T-helper 1 cell treated with Interleukin-12 subunit alpha and Interleukin-12 subunit beta and Interleukin-4 antibody, amounts not matched to agents 30 μg/mL and 1 μg/mL, for 36 hours (primary cell): ENCODE results near the gene RRAS2.
"Not testable (repeated sequence)": the region's sequence is repeated elsewhere in the genome, so short reads cannot be mapped to it uniquely, and the experiment has no call there.

Experiments
- H3K27ac Mint-ChIP-seq: one replicate; pipeline ENCODE4 v1.8.0; 2021; ENCODE audit warnings: mild to moderate bottlenecking, mixed read lengths
- H3K27me3 Mint-ChIP-seq: one replicate; pipeline ENCODE4 v1.8.0; 2021; ENCODE audit warnings: low read depth, mixed read lengths
- H3K36me3 Mint-ChIP-seq: one replicate; pipeline ENCODE4 v1.8.0; 2021; ENCODE audit warnings: low read depth, mixed read lengths
- H3K4me1 Mint-ChIP-seq: one replicate; pipeline ENCODE4 v1.8.0; 2021; ENCODE audit warnings: low read depth, mixed read lengths
- H3K4me3 Mint-ChIP-seq: one replicate; pipeline ENCODE4 v1.8.0; 2021; ENCODE audit warnings: mild to moderate bottlenecking, moderate library complexity, mixed read lengths
- H3K9me3 Mint-ChIP-seq: one replicate; pipeline ENCODE4 v1.8.0; 2021; ENCODE audit warnings: mixed read lengths

Gene RRAS2

DNA sequence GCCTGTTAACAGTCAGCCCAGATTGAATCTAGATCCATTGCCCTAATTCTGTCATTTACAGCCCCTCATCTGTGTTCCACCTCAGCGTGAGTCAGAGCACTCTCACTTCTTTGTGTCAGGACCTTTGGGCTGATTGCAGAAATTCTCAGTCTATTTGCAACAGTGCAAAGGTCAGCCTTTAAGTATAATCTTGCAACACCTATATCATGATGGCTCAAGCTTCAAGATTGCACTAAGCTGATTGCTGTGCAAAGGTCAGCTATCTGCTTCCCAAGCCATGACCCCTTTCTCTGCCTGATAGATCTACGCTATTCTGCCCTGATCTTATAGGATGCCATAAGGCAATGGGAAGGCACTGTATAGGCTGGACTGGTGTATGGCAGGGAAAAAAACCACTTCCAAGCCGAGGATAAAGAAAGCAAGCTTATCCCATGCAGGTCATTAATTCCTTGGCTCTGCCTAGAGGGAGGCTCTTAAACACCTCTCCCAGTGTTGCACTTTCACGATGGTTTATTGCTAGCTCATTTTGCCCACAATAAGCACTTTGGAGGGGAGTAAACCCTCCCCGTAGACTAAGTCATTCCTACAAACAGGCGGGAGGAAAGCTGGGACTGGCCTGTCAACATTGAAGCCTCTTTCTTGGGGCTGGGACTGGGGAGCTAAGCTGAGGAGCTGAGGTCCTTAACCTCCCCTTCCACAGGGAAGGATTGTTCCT, 100.6 kb downstream of the RRAS2 start:
- Mint-ChIP-seq H3K27ac (no peak overlapping the region), H3K9me3 (no peaks in the 10 kb centered on the region), H3K27me3 (peaks cover 3% of the 10 kb centered on the region), H3K4me1 (no peaks in the 10 kb centered on the region), H3K4me3 (no peak overlapping the region), H3K36me3 (no peaks in the 10 kb centered on the region)

GRCh38 chr11:14255238-14255534, 103.8 kb downstream of the RRAS2 start:
- Mint-ChIP-seq H3K36me3 (no peaks in the 10 kb centered on the region), H3K4me1 (no peaks in the 10 kb centered on the region), H3K27ac (no peak overlapping the region), H3K9me3 (no peaks in the 10 kb centered on the region), H3K4me3 (no peak overlapping the region), H3K27me3 (peaks cover 13% of the 10 kb centered on the region)

- H3K36me3 Mint-ChIP-seq: no peaks in the 10 kb centered on the region
- no peak overlapping the region for H3K27ac Mint-ChIP-seq
- peaks cover 17% of the 10 kb centered on the region for H3K27me3 Mint-ChIP-seq
- H3K4me1 Mint-ChIP-seq: no peaks in the 10 kb centered on the region
- no peaks in the 10 kb centered on the region for H3K9me3 Mint-ChIP-seq
- H3K4me3 Mint-ChIP-seq: no peak overlapping the region
Observed at GRCh38 chr11:14254533-14255237, 104.3 kb downstream of the RRAS2 start.

DNA sequence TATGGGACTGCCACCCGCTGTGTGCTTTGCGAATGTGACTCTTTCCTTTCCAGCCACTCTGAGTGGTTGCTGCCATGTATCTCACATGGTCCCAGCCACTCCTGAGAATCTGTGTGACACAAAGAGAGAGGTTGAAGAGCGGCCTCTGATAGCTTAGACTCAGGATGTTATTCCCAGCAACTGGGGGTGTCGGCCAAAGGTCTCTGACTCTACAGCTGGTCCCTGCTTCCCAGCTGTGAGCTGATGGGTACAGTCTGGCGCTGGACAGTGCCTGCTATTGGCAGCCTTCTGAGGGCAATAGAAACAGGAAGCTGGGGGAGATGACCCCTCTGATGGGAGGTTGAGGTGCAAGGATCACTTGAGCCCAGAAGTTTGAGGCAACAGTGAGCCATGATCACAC, 105.1 kb downstream of the RRAS2 start:
- Mint-ChIP-seq H3K9me3 (no peaks in the 10 kb centered on the region), H3K4me1 (peaks cover 6% of the 10 kb centered on the region), H3K27ac (no peak overlapping the region), H3K36me3 (no peaks in the 10 kb centered on the region), H3K27me3 (peaks cover 23% of the 10 kb centered on the region), H3K4me3 (no peak overlapping the region)

DNA sequence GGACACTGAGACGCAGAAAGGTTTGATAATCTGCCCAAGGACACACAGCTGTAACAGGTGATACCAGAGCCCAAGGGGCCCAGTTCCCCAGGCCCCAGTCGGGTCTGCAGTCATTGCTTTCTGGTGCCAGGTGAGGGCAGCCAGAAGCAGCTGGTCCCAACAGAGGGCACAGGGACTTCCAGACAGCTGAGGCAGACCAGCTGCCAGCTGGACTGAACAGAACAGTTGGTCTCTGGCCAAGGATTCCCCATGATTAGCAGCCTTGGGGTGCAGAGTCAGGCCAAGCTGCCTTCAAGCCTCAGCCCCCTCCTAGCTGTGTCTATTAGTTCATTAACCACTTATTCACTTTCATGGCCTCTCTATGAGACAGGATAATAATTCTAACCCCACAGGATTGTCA, 105.6 kb downstream of the RRAS2 start:
- H3K36me3 Mint-ChIP-seq: no peaks in the 10 kb centered on the region
- H3K27ac Mint-ChIP-seq: no peak overlapping the region
- no peaks in the 10 kb centered on the region for H3K9me3 Mint-ChIP-seq
- H3K4me3 Mint-ChIP-seq: no peak overlapping the region
- peaks cover 27% of the 10 kb centered on the region for H3K27me3 Mint-ChIP-seq
- peaks cover 10% of the 10 kb centered on the region for H3K4me1 Mint-ChIP-seq

DNA sequence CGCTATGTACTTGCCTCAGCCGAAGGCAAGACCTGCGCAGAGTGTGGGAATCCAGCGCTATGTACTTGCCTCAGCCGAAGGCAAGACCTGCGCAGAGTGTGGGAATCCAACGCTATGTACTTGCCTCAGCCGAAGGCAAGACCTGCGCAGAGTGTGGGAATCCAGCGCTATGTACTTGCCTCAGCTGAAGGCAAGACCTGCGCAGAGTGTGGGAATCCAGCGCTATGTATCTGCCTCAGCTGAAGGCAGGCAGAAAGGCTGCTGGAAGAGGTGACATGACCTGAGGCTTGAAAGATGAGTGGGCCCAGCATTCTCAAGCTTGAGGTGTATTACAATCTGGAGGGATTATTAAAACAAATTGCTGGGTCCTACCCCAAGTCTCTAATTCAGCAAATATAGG, 106.5 kb downstream of the RRAS2 start:
- not testable (repeated sequence) for H3K27ac Mint-ChIP-seq, H3K9me3 Mint-ChIP-seq, H3K36me3 Mint-ChIP-seq, H3K4me3 Mint-ChIP-seq
- Mint-ChIP-seq H3K4me1 (peaks cover 19% of the 10 kb centered on the region), H3K27me3 (peaks cover 34% of the 10 kb centered on the region)

DNA sequence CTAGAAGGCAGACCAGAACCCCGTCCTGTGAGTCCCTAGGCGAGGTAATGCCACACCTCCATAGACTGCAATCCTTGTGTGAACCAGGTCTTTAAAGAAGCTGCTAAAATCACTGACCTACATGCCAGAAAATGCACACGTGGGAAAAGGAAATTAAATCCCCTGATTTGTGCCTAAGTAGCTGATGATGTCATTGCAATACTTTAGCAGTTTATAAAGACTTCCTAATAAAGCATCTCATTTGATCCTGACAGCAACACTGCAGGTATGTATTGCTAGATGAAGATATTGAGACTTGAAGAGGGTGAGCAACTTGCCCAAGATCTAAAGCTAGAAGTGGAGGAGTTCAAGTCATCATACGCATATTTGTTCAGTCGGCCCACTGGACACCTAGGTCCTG, 107.2 kb downstream of the RRAS2 start:
- Mint-ChIP-seq H3K27me3 (peaks cover 40% of the 10 kb centered on the region), H3K4me1 (peaks cover 22% of the 10 kb centered on the region), H3K9me3 (no peaks in the 10 kb centered on the region), H3K4me3 (no peak overlapping the region), H3K36me3 (no peaks in the 10 kb centered on the region), H3K27ac (no peak overlapping the region)

DNA sequence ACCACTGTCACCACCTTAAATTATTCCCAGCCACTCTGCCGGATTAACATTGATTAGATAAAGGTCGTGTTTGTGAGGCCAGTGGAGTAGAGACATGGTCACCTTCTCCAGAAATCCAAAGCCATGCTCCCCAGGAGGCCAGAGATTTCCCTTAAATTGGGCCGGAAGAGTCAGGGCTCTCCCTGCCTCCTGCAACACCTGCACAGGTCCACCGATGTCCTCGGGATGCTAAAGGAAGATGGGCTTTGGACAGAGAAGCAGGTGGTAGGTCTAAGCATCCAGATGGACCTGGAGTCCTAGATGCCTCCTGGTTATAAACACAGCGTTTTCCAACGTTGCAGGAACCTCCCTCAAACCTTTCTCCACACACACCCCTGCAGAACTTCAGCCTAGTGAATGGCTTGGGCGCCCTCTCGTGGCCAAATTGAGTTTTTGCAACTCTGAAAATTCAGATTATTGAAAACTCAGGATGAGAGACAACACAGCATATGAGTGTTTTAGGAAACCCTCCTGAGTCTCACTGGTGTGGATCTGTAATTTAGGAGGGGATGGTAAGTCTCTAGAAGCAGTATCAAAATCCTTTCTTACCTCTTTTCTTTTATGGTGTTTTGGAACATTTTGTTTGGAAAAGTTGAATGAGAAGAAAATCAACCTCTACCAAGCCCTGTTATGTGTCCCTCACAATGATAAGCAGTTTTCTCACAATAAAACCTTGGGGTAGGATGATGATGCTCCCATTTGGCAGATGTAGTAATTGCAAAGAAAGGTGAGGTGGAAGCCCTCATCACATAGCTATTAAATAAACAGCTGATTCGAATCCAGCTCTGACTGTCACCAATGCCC, 109.6 kb downstream of the RRAS2 start:
- Mint-ChIP-seq H3K27ac (peak overlapping the region; percentile 14), H3K9me3 (no peaks in the 10 kb centered on the region), H3K36me3 (no peaks in the 10 kb centered on the region), H3K4me1 (peaks cover 22% of the 10 kb centered on the region), H3K27me3 (peaks cover 43% of the 10 kb centered on the region), H3K4me3 (peak overlapping the region; percentile 23)

DNA sequence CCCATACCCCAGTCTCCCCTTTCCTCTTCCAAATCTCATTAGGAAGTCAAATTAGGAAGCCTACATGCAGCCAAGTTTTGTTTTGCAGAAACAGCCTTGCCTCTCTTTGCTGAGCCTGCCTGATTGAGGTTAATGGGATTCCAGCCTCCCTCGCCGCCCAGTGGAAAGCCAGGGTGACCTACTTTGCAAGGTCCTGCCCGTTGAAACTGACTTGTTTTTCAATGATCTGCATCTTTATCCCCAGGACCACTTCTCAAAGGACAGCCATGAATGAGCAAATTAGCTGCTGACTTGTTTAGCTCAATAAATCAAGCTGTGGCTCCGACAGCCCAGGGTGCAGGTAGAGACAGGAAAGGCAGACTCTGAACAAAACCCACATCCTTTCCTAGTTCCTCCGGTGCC, 110.4 kb downstream of the RRAS2 start:
- H3K9me3 Mint-ChIP-seq: no peaks in the 10 kb centered on the region
- H3K4me3 Mint-ChIP-seq: peak overlapping the region; percentile 23
- peaks cover 22% of the 10 kb centered on the region for H3K4me1 Mint-ChIP-seq
- no peaks in the 10 kb centered on the region for H3K36me3 Mint-ChIP-seq
- no peak overlapping the region for H3K27ac Mint-ChIP-seq
- peaks cover 43% of the 10 kb centered on the region for H3K27me3 Mint-ChIP-seq

DNA sequence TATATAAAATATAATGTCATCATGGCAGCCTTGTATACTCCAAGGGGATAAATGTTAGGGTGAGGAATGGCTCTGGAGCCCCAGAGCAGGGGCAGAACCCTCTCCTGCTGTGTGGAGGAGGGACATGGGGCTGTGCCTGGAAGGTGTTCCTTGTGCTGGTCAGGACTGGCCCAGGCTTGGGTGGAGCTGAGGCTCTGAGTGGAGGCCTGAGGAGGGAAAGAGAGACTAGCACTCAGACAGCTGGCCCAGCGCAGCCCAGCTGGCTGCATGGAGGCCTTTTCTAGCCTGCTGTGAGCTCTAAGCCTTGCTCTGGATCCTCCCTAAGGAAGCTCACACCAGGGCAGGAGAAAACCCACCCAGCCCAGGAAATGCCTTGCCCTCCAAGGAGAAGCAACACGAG, 113.5 kb downstream of the RRAS2 start:
- peaks cover 22% of the 10 kb centered on the region for H3K4me1 Mint-ChIP-seq
- H3K9me3 Mint-ChIP-seq: no peaks in the 10 kb centered on the region
- no peak overlapping the region for H3K4me3 Mint-ChIP-seq
- H3K27me3 Mint-ChIP-seq: peaks cover 41% of the 10 kb centered on the region
- no peaks in the 10 kb centered on the region for H3K36me3 Mint-ChIP-seq
- H3K27ac Mint-ChIP-seq: no peak overlapping the region

DNA sequence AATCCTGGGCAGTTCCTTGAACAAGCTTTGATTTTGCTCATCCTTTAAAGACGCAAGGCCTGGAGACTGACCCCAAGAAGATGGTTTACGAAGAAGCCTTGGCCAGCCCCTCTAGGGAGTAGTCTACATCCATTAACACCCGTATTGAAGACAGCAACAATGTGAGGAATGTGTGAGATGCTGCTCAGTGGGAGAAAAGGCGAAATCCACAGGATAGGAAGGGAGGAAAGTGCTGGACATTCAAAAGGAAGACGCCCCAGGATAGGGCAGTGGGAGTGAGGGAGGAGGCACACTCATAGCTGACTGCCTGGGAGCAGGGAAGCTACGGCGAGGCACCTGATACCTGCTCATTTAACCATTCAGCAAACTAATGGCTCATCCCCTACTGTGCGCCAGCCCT, 114.1 kb downstream of the RRAS2 start:
- Mint-ChIP-seq H3K27me3 (peaks cover 36% of the 10 kb centered on the region), H3K4me3 (no peak overlapping the region), H3K9me3 (no peaks in the 10 kb centered on the region), H3K4me1 (peaks cover 22% of the 10 kb centered on the region), H3K36me3 (no peaks in the 10 kb centered on the region), H3K27ac (no peak overlapping the region)

- no peak overlapping the region for H3K4me3 Mint-ChIP-seq
- no peak overlapping the region for H3K27ac Mint-ChIP-seq
- H3K27me3 Mint-ChIP-seq: peaks cover 24% of the 10 kb centered on the region
- H3K36me3 Mint-ChIP-seq: no peaks in the 10 kb centered on the region
- H3K4me1 Mint-ChIP-seq: peaks cover 5% of the 10 kb centered on the region
- H3K9me3 Mint-ChIP-seq: no peaks in the 10 kb centered on the region
Observed at GRCh38 chr11:14242733-14243132, 116.2 kb downstream of the RRAS2 start.

DNA sequence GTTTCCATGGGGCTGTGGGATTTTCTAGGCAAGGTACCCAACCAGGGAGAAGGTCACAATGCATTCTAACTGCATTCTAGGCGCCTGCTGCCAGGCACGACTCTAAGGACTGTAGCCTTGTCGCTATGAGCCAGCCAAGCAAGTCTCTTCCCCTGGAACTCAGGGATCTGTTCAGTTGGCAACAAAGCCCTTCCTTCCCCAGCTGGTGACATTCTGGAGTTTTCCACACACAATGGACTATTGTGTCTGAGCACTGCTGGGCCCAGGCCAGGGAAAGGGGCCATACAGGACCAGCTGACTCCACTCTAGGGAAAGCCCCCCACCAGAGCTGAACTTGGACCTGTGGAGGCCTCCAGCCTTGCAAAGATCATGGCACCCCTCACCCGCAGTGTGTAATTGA, 116.8 kb downstream of the RRAS2 start:
- Mint-ChIP-seq H3K9me3 (no peaks in the 10 kb centered on the region), H3K4me1 (no peaks in the 10 kb centered on the region), H3K36me3 (no peaks in the 10 kb centered on the region), H3K27ac (no peak overlapping the region), H3K4me3 (no peak overlapping the region), H3K27me3 (peaks cover 19% of the 10 kb centered on the region)

- H3K4me1 Mint-ChIP-seq: no peaks in the 10 kb centered on the region
- no peak overlapping the region for H3K4me3 Mint-ChIP-seq
- H3K27ac Mint-ChIP-seq: no peak overlapping the region
- no peaks in the 10 kb centered on the region for H3K36me3 Mint-ChIP-seq
- peaks cover 17% of the 10 kb centered on the region for H3K27me3 Mint-ChIP-seq
- H3K9me3 Mint-ChIP-seq: no peaks in the 10 kb centered on the region
Observed at GRCh38 chr11:14240951-14241350, 118.0 kb downstream of the RRAS2 start.

DNA sequence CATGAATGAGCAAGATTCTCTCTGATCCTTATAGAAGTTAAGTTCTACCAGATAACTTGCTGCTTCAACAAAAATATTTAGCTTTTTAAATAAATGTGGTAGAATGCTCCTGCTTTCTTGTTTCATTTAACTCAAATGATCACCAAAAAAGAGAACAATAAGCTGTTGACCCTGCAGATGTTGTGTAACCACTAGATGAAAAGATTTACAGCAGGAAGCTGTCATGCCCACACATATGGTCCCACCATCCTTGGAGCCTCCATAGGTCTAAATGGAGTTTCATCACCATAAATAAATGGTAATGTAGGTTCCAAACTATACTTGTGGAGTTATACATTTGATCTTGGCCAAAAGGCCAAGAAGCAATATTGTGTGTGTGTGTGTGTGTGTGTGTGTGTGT, 118.8 kb downstream of the RRAS2 start:
- no peaks in the 10 kb centered on the region for H3K36me3 Mint-ChIP-seq
- H3K9me3 Mint-ChIP-seq: no peaks in the 10 kb centered on the region
- no peak overlapping the region for H3K27ac Mint-ChIP-seq
- no peak overlapping the region for H3K4me3 Mint-ChIP-seq
- H3K27me3 Mint-ChIP-seq: peaks cover 18% of the 10 kb centered on the region
- no peaks in the 10 kb centered on the region for H3K4me1 Mint-ChIP-seq
